ENCODE results near the gene TK2. TPM values are rescaled to one million over a fixed set of nuclear protein-coding genes. Genes with fewer than 3 reads are reported as not detected.
A peak's percentile ranks its signal among the peaks of the same experiment; 100 is the strongest.

The TK2 gene
- total RNA-seq, 1 donor from 2014 or later = 33.2 TPM

DNA sequence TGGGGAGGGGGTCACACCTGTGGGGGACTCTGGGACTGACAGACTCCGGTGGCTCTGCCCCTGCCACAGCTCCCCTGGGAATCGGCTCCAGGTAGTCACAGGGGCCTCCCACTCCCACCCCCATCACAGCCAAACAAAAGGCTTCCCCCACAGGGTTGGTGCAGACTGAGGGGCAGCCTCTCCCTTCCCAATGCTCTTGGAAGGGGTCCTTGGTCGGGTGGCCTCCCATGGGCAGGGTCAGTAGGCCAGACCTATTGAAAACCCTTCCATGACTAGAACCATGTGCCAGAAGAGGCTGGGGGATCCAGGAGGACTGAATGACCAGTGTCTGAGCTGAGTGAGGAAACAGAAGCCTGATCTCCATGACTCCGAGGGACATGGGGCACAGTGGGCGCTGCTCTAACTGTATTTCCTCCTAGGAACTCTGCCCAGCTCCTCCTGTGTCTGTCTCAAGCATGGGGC lies 28.6 kb downstream of the TK2 start:
- no peak overlapping the region for H3K4me3 Mint-ChIP-seq (ENCODE audit: unreplicated experiment)
- TF ChIP-seq, protein P1, sequence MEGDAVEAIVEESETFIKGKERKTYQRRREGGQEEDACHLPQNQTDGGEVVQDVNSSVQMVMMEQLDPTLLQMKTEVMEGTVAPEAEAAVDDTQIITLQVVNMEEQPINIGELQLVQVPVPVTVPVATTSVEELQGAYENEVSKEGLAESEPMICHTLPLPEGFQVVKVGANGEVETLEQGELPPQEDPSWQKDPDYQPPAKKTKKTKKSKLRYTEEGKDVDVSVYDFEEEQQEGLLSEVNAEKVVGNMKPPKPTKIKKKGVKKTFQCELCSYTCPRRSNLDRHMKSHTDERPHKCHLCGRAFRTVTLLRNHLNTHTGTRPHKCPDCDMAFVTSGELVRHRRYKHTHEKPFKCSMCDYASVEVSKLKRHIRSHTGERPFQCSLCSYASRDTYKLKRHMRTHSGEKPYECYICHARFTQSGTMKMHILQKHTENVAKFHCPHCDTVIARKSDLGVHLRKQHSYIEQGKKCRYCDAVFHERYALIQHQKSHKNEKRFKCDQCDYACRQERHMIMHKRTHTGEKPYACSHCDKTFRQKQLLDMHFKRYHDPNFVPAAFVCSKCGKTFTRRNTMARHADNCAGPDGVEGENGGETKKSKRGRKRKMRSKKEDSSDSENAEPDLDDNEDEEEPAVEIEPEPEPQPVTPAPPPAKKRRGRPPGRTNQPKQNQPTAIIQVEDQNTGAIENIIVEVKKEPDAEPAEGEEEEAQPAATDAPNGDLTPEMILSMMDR (IDR thresholded peaks at IDR 0.05) = no peak
- peak overlapping the region; percentile 85 for H3K27ac Mint-ChIP-seq (ENCODE audit: unreplicated experiment)
- peaks cover 60% of the 10 kb centered on the region for H3K4me1 Mint-ChIP-seq (ENCODE audit: unreplicated experiment)
- no peaks in the 10 kb centered on the region for H3K9me3 Mint-ChIP-seq (ENCODE audit: unreplicated experiment)
- peaks cover 10% of the 10 kb centered on the region for H3K36me3 Mint-ChIP-seq (ENCODE audit: unreplicated experiment)
- no peaks in the 10 kb centered on the region for H3K27me3 Mint-ChIP-seq (ENCODE audit: unreplicated experiment)
- no peak for DNase-seq (ENCODE audit: extremely low spot score, unreplicated experiment)

DNA sequence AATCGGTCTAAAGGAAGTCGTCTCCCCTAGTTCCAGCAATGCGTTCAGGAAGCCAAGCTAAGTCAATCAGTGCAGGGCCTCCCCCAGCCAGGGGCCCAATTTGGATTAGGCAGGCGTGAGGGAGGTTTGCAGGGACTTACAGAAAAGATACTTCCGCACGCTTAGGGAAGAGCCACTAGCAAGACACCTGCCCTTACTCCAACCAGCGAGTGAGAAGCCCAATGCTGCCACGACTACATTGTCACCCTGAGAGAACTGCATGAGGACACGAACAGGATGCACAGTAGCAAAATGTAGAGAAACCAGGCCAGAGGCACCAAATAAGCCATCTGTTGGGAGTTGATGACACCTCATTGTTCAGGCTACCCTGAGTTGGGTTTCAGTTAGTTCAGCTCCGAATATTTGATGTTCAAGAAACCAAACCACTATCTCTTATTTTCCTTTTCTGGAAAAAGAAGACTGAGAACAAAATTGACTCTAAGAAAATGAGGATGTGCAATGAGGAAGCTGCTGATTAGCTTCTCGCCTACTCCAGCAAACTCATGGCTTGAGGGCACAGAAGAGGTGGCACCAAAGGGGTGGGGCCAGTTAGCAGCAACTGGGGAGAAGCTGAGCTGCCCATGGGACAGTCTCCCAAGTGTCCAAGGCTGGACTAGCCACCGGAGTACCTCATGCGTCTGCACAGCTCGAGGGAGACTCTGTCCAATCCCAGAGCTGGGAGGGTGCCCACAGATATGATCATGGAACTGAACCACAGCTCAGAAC lies 29.3 kb downstream of the TK2 start:
- TF ChIP-seq, protein P1 (IDR thresholded peaks at IDR 0.05) = no peak
- peaks cover 66% of the 10 kb centered on the region for H3K4me1 Mint-ChIP-seq (ENCODE audit: unreplicated experiment)
- H3K27me3 Mint-ChIP-seq (ENCODE audit: unreplicated experiment) = no peaks in the 10 kb centered on the region
- H3K9me3 Mint-ChIP-seq (ENCODE audit: unreplicated experiment) = no peaks in the 10 kb centered on the region
- H3K27ac Mint-ChIP-seq (ENCODE audit: unreplicated experiment) = peak overlapping the region; percentile 85
- H3K4me3 Mint-ChIP-seq (ENCODE audit: unreplicated experiment) = no peak overlapping the region
- no peak for DNase-seq (ENCODE audit: extremely low spot score, unreplicated experiment)
- peaks cover 3% of the 10 kb centered on the region for H3K36me3 Mint-ChIP-seq (ENCODE audit: unreplicated experiment)

DNA sequence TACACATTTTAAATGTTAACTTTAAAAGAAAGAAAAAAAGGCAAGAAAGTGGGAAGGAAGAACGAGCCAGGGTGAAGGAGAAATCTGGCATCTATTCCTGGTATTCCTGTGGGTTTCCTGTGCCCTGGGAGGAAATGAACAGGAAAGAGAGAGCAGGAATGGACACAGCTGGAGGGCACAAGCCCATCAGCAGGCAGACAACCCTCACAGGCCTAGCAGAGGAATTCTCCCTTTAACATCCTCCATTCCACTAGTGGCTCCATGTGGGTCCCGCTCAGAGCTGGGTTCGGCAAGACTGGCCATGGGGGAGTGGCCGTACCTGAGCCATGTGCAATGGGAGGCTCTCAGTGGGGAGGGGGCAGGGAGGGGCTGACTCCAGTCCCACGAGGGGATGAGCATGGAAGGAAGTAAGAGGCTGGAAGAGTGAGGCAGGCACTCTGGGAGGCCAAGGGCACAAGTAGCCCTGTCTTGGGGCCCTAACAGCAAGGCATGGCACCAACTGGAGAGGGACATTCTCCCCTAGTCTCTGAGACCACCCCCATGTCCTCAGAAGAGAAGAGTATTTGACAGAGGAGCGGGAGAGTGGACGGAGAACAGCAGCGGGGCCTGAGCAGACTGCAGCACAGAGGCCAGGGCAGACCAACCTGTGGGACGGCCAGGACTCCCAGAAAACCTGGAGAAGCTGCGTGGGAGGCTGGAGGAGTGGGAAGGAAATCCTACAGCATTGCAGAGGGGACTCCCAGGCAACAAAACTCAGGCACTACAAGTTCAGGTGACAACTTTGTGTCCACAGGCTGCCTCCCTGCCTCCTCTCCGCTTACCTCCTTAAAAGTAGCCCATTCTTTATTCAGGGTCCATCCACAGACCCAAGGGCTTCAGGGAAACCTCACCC lies 30.2 kb downstream of the TK2 start:
- no peak overlapping the region for H3K4me3 Mint-ChIP-seq (ENCODE audit: unreplicated experiment)
- H3K4me1 Mint-ChIP-seq (ENCODE audit: unreplicated experiment) = peaks cover 69% of the 10 kb centered on the region
- TF ChIP-seq, protein P1 (IDR thresholded peaks at IDR 0.05) = no peak
- no peak overlapping the region for H3K27ac Mint-ChIP-seq (ENCODE audit: unreplicated experiment)
- H3K27me3 Mint-ChIP-seq (ENCODE audit: unreplicated experiment) = no peaks in the 10 kb centered on the region
- peaks cover 6% of the 10 kb centered on the region for H3K36me3 Mint-ChIP-seq (ENCODE audit: unreplicated experiment)
- no peak for DNase-seq (ENCODE audit: extremely low spot score, unreplicated experiment)
- H3K9me3 Mint-ChIP-seq (ENCODE audit: unreplicated experiment) = no peaks in the 10 kb centered on the region

DNA sequence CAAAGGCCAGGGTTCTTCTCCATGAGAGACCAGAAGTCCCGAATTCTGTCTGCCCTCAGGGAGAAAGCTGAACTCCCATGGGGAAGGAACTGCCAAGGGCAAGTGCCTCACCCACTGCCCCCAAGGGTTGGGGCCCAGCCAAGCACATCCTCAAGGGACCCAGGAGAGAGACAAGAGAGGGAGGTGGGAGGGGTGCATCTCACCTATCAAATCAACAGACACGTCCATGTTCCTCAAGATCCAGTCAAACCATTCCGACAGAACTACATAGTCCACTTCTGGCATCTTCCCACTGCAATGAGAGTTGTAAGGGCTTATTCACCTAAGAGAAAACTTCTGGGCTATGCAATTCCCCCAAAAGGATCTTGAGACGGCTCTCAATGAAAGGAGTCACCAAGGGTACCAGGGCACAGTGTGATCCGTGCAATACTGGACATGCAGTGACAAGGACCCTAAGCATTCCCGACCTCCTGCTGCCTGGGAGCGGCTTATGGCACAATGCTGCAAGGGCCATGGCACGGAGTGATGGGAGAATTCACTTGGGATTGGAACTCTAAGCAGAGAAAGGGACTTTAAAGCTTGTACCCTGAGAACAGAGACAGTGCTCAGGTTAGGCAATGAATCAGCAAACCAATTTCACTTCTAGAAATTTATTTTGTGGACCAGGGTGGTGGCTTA lies 32.2 kb downstream of the TK2 start:
- H3K9me3 Mint-ChIP-seq (ENCODE audit: unreplicated experiment) = no peaks in the 10 kb centered on the region
- H3K4me1 Mint-ChIP-seq (ENCODE audit: unreplicated experiment) = peaks cover 69% of the 10 kb centered on the region
- H3K36me3 Mint-ChIP-seq (ENCODE audit: unreplicated experiment) = peaks cover 12% of the 10 kb centered on the region
- DNase-seq (ENCODE audit: extremely low spot score, unreplicated experiment) = no peak
- H3K27ac Mint-ChIP-seq (ENCODE audit: unreplicated experiment) = peak overlapping the region; percentile 96
- no peak overlapping the region for H3K4me3 Mint-ChIP-seq (ENCODE audit: unreplicated experiment)
- no peaks in the 10 kb centered on the region for H3K27me3 Mint-ChIP-seq (ENCODE audit: unreplicated experiment)
- TF ChIP-seq, protein P1 (IDR thresholded peaks at IDR 0.05) = no peak

Measured in osteocyte (in vitro differentiated cells).